Calu3 (cell line): ENCODE results near the gene SIGLEC6. TPM values are rescaled to one million over a fixed set of nuclear protein-coding genes. Genes with fewer than 3 reads are reported as not detected.
"Not testable (repeated sequence)": the region's sequence is repeated elsewhere in the genome, so short reads cannot be mapped to it uniquely, and the experiment has no call there.

Source experiments
- BruUV-seq: library from RNA; stranded (reverse); fragments of 400-500 nt; replicated peaks from 2 replicates; lab custom pipeline; 2021; lab: Mats Ljungman, UMichigan
- CTCF ChIA-PET: fragments of 300-600 bp; sonication (Branson Sonifier 250); formaldehyde crosslinking; loops from one replicate; lab custom pipeline; 2022; ENCODE audit warnings: antibody characterized with exemption; lab: Charles Lee
- DNase-seq: peaks from one replicate; pipeline ENCODE4 v3.0.0; 2022
- H3K27ac Mint-ChIP-seq: one replicate; pipeline ENCODE4 v1.8.0; 2022; ENCODE audit warnings: mixed read lengths; ENCODE audit not compliant: unreplicated experiment
- H3K27me3 Mint-ChIP-seq: one replicate; pipeline ENCODE4 v1.8.0; 2022; ENCODE audit warnings: mixed read lengths; ENCODE audit not compliant: unreplicated experiment
- H3K36me3 Mint-ChIP-seq: one replicate; pipeline ENCODE4 v1.8.0; 2022; ENCODE audit warnings: mild to moderate bottlenecking, moderate library complexity, mixed read lengths; ENCODE audit not compliant: insufficient read depth, unreplicated experiment
- H3K4me1 Mint-ChIP-seq: one replicate; pipeline ENCODE4 v1.8.0; 2022; ENCODE audit warnings: mild to moderate bottlenecking, low read depth, mixed read lengths; ENCODE audit not compliant: unreplicated experiment
- H3K4me3 Mint-ChIP-seq: one replicate; pipeline ENCODE4 v1.8.0; 2022; ENCODE audit warnings: mild to moderate bottlenecking, low read depth, moderate library complexity, mixed read lengths; ENCODE audit not compliant: unreplicated experiment
- H3K9me3 Mint-ChIP-seq: one replicate; pipeline ENCODE4 v1.8.0; 2022; ENCODE audit warnings: low read depth, mixed read lengths; ENCODE audit not compliant: unreplicated experiment
- intact Hi-C: fragments of 100-400 bp; cut with micrococcal nuclease; formaldehyde crosslinking; loops from one replicate; pipeline ENCODE4 v1.10.0; 2022; ENCODE audit not compliant: unreplicated experiment
- total RNA-seq: library from RNA; stranded (reverse); gene quantifications from 2 replicates; pipeline ENCODE4 v1.2.3, GENCODE V29; 2022
- TF ChIP-seq, protein P1 (sequence below): fragments of 200-600 bp; IDR thresholded peaks from one replicate; pipeline ENCODE4 v1.8.0; 2022; ENCODE audit warnings: antibody characterized with exemption; ENCODE audit not compliant: unreplicated experiment

The SIGLEC6 gene
- total RNA-seq, 1 experiment from 2014 or later: not detected

DNA sequence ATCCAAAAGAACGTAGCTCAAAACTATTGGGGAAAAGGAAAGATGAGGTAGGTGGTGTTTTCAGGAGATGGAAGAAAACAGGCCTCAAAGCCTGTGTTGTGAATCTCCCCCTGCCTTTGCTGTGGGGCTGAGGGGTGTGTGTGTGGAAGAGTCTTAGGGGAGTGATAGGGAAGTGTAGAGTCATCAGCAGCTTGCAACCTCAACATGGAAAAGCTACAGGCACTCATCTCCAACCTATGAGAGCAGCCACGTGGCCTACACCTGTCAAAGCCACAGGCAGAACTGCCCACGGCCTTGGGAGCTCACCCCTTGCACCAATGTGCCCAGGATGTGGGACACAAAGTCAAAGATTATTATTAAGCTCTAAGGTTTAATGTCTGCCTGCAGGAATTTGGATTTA is 25.6 kb downstream of the SIGLEC6 start:
- no peaks in the 10 kb centered on the region for H3K36me3 Mint-ChIP-seq
- intact Hi-C loops: no loop called here
- no peaks in the 10 kb centered on the region for H3K4me1 Mint-ChIP-seq
- H3K27me3 Mint-ChIP-seq: peaks cover 32% of the 10 kb centered on the region
- CTCF ChIA-PET: no interaction called here
- H3K27ac Mint-ChIP-seq: no peak overlapping the region
- DNase-seq: no peak
- no TSS peak for BruUV-seq
- H3K9me3 Mint-ChIP-seq: peaks cover 3% of the 10 kb centered on the region
- TF ChIP-seq, protein P1, sequence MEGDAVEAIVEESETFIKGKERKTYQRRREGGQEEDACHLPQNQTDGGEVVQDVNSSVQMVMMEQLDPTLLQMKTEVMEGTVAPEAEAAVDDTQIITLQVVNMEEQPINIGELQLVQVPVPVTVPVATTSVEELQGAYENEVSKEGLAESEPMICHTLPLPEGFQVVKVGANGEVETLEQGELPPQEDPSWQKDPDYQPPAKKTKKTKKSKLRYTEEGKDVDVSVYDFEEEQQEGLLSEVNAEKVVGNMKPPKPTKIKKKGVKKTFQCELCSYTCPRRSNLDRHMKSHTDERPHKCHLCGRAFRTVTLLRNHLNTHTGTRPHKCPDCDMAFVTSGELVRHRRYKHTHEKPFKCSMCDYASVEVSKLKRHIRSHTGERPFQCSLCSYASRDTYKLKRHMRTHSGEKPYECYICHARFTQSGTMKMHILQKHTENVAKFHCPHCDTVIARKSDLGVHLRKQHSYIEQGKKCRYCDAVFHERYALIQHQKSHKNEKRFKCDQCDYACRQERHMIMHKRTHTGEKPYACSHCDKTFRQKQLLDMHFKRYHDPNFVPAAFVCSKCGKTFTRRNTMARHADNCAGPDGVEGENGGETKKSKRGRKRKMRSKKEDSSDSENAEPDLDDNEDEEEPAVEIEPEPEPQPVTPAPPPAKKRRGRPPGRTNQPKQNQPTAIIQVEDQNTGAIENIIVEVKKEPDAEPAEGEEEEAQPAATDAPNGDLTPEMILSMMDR: no peak
- H3K4me3 Mint-ChIP-seq: no peak overlapping the region

DNA sequence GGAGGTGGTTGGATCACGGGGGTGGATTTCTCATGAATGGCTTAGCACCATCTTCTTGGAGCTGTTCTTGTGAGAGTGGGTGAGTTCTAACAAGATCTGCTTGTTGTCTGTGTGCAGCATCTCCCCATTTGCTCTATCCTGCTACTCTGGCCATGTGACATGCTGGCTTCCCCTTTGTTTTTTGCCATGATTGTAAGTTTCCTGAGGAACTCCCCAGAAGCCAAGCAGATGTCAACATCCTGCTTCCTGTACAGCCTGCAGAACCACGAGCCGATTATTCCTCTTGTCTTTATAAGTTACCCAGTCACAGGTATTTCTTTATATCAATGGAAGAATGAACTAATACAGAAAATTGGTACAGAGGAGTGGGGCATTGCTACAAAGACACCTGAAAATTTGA is 27.6 kb downstream of the SIGLEC6 start:
- H3K4me3 Mint-ChIP-seq: no peak overlapping the region
- intact Hi-C loops: no loop called here
- H3K36me3 Mint-ChIP-seq: no peaks in the 10 kb centered on the region
- no TSS peak for BruUV-seq
- H3K27ac Mint-ChIP-seq: no peak overlapping the region
- H3K4me1 Mint-ChIP-seq: no peaks in the 10 kb centered on the region
- TF ChIP-seq, protein P1: no peak
- DNase-seq: no peak
- H3K27me3 Mint-ChIP-seq: peaks cover 33% of the 10 kb centered on the region
- H3K9me3 Mint-ChIP-seq: peaks cover 3% of the 10 kb centered on the region
- CTCF ChIA-PET: no interaction called here

- peaks cover 3% of the 10 kb centered on the region for H3K9me3 Mint-ChIP-seq
- no peaks in the 10 kb centered on the region for H3K36me3 Mint-ChIP-seq
- H3K4me3 Mint-ChIP-seq: no peak overlapping the region
- intact Hi-C loops: no loop called here
- CTCF ChIA-PET: no interaction called here
- TF ChIP-seq, protein P1: no peak
- no TSS peak for BruUV-seq
- H3K27ac Mint-ChIP-seq: no peak overlapping the region
- DNase-seq: no peak
- H3K4me1 Mint-ChIP-seq: no peaks in the 10 kb centered on the region
- H3K27me3 Mint-ChIP-seq: peaks cover 39% of the 10 kb centered on the region
These were observed 28.1 kb downstream of the SIGLEC6 start for GRCh38 chr19:51503286-51503817.

GRCh38 chr19:51501594-51502263 is 29.7 kb downstream of the SIGLEC6 start, which contains the start of gene SIGLEC12:
TSS of gene SIGLEC12 (minus strand) at chr19:51501800. CDS start at chr19:51501733, 67 bp downstream.
- CTCF ChIA-PET: no interaction called here
- Mint-ChIP-seq H3K9me3 (peaks cover 3% of the 10 kb centered on the region), H3K4me3 (no peak within 1 kb of the TSS), H3K27me3 (peaks cover 47% of the 10 kb centered on the region), H3K36me3 (no peaks in the 10 kb centered on the region), H3K27ac (no peak within 1 kb of the TSS), H3K4me1 (no peaks in the 10 kb centered on the region)
- TF ChIP-seq, protein P1: no peak
- intact Hi-C loops: no loop called here
- BruUV-seq: no TSS peak
- DNase-seq: no peak

- H3K9me3 Mint-ChIP-seq, intact Hi-C loops, H3K36me3 Mint-ChIP-seq, H3K4me3 Mint-ChIP-seq, BruUV-seq, H3K4me1 Mint-ChIP-seq, DNase-seq, H3K27ac Mint-ChIP-seq, CTCF ChIA-PET: not testable (repeated sequence)
- peaks cover 47% of the 10 kb centered on the region for H3K27me3 Mint-ChIP-seq
These were observed 30.5 kb downstream of the SIGLEC6 start for GRCh38 chr19:51500931-51501330.
